Heart left ventricle (tissue), 13 donors: ENCODE results near the gene PLCB1.

ENCODE experiments used
- CTCF ChIP-seq, 12 donors: fragments of 200-600 bp; sonication (generic) in 4 of 12; IDR thresholded peaks; one replicate each; pipeline versions ENCODE4 v1.5.0 to v1.8.0; 2018 to 2022; ENCODE audit warnings: antibody characterized with exemption in 12 of 12, mild to moderate bottlenecking in 5 of 12
- POLR2A ChIP-seq, 2 donors: fragments of 450-650 bp; IDR thresholded peaks; one replicate each; pipeline ENCODE4 v1.6.1; 2017; ENCODE audit warnings: antibody characterized with exemption in 2 of 2, mild to moderate bottlenecking in 2 of 2, moderate library complexity in 2 of 2
- donor health status: ischemic (EF 13 %, LVEDD 7.1; RV severe dilation, severe dysfunction).
- donor health status: DM: no; HTN: yes; CAD: no.
- donor health status: DM: no; HTN: no; CAD: no.
- donor health status: ischemic (EF 25% LVEDD 6.9; RV normal size, moderate dysfunction).
- donor health status: ischemic (EF 25% LVEDD 5.7; RV mildly dilated, moderate dysfunction).
- donor health status: ischemic (EF 35%, LVEDD 5.7; RV mildly dilated, moderate dysfunction).
- donor health status: nonischemic (EF 11% LVEDD 7.7; RV severe dilation, severe dysfunction).
- donor health status: DM: yes; HTN: yes; CAD: no.
- donor health status: PGD.
- donor health status: ischemic (EF 29% LVEDD 5.4; RV normal size, mild dysfunction).
- donor health status: nonischemic (EF 23%, LVEDD 6.1; RV moderate dilation, normal function).

DNA sequence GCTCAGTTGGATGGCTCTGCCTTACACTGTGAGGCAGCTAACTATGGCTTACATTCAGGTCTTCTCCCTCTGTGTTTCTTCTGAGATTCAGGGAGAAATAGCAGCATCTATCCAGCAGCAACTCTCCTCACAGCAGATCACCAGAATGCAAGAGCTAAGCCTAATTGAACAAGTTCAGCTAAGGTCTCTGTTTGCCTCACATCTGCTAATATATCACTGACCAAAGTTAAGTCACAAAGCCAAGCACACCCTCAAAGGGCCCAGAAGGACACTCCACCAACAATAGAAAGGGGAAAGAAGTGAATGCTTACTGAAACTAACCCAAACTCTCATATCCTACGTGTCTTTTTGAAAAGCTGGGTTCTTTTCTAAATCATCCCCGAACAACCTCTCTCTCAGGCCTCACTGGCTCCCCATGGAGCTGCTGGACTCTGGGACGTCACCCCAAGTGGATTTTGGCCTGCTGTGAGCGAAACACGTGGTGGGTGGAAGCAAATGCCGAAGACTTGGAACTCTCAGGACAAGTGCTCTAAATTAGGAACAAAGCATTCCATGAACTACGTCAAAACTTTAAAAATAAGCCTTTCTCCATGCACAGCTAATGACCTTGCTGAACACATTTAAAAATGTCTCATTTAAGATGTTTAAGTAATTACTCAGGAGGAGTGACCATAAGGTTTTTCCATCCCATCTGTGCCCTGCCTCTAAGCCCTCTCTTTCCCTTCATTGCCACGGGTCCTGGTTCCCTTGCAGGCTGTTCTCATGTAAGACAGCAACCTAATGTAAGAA, 769.4 kb downstream of the PLCB1 start:
- TF ChIP-seq CTCF (IDR thresholded peaks at IDR 0.05) (no peak), POLR2A (IDR thresholded peaks at IDR 0.05) (no peak)
